NCI-H146 treated with DMSO at 0.1 percent for 48 hours (cell line): Measurements from ENCODE around the gene IL10RB.
A peak's percentile ranks its signal among the peaks of the same experiment; 100 is the strongest.

Experiments
- DNase-seq: peaks from one replicate; lab custom pipeline; 2025; ENCODE audit not compliant: unreplicated experiment; lab: John Stamatoyannopoulos, UW

Gene IL10RB

DNA sequence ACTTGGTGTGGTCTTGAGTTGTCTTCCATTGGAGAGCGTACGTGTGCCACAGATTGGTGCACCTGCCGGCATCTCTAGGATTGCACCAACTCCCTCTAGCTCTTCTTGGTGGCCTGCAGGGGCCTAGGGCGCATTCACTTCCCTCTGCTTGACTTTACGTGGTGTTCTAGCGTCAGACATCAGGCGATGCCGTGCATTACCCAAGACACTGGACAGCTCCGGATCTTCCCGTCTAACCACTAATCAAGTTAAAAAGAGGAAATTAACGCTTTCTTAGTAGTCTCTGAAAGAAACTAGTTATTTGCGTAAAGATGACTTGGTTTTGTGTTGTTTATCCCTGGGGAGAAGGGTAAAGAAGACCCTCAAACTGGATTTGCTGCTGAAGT is 510 bp upstream of the IL10RB start:
- DNase-seq = peak; percentile 21

DNA sequence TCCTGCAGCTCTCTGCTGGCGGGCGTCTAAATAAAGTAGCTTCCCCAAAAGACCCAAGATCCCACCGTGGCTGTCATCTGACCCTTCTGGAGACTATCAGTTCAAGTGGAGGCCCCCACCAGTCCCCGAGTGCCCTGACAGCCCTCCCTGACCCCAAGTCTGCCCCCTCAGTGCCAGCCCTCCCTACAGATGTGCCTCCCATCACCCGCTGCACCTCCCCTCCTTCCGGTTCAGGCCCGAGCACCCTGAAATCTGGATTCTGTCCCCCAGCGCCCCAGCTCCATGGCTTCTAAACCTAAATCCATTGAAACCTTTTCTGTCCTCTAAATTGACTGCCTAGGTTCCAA is 595 bp downstream of the IL10RB start:
- DNase-seq = no peak

DNA sequence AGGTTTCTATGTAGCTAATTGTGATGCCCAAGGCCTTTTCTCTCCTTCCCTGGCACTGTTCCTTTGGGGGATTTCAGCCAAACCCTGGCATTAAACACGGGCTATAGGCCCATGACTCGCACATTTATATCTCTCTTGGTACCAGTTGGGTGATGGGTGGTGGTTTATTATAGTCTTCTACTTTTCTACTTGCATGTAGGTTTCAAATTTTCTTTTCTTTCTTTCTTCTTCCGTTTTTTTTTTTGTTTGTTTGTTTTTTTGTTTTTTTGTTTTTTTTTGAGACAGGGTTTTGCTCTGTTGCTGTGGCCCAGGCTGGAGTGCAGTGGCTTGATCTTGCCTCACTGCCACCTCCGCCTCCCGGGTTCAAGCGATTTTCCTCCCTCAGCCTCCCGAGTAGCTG is 1.1 kb downstream of the IL10RB start:
- no peak for DNase-seq

DNA sequence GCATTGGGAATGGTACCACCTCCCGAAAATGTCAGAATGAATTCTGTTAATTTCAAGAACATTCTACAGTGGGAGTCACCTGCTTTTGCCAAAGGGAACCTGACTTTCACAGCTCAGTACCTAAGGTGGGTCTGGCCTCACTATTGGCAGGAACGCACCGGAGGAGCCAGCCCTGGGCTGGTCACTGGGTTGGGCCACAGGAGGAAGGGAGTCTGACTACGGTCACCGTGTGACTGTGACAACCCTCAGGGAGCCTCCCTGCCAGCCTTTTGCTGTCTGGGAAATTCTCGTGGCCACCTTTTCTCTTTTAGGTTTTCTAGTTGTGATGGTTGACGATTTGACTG is 2.2 kb downstream of the IL10RB start:
- DNase-seq = no peak

DNA sequence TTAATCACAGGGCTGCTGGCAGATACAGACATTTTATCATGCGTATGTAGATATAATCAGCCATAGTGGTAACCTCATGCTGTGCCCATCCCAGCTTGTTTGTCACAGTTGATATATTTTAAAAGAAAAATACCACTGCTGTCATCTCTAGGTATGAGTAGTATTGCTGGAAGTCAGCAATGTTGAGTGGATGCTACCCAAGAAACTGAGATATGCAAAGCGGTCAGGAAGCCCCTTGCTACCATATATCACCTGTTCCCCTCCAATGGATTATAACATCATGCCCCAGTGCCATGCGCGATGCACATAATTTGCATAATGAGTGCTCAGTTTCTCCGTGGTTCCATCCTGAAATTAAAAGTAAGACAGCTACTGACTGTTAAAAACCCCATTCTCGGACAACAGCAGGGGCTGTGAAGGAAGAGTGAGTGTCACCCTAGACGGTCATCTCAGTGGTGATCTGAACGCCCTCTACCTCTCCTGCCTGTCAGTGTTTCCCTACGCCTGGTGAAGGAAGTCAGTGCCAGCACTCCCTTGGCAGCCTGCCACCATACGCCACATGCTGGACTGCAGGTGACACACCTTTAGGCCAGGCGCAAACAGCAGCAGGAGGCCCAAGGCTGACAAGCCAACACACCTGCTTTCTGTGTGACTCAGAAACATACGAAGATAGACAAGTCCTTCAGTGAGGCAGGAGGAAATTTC is 2.7 kb downstream of the IL10RB start:
- DNase-seq = peak; percentile 73

DNA sequence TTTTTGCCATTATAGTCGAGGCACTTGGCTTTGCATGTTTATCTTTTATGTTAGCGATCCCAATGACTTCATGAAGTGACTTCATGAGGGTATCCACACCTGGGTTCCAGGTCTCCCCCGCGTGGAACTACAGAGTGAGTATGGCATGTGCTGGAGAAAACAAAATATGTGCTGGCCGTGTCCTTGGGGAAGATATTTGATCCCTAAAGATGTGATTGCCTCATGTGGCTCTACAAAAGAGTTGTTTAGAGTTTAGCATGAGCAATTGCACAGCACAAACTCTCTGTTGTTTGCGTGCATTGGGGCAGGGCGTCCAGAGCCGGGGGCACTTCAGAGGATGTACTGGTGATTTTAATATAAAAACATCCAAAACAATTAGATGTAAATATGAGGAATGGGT is 4.8 kb downstream of the IL10RB start:
- no peak for DNase-seq

- no peak for DNase-seq
Observed at GRCh38 chr21:33273044-33273443, 6.9 kb downstream of the IL10RB start.

DNA sequence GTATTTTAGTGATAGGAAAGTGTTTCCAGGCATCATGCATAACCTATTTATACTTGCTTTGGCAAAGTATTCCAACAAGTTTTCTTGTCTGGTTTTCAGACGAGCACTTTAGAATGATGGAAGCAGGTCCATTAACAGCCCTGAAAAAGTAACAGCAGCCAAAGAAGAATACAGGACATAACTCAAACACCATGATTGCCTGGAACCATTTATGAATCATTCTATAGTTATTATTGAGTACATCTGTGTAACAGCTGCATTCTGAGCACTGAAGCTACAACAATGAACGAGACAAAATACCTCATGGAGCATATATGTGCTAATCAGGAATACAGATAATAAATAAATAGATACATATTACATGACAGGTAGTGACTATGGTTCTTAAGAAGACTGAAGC is 12.6 kb downstream of the IL10RB start:
- DNase-seq = no peak

DNA sequence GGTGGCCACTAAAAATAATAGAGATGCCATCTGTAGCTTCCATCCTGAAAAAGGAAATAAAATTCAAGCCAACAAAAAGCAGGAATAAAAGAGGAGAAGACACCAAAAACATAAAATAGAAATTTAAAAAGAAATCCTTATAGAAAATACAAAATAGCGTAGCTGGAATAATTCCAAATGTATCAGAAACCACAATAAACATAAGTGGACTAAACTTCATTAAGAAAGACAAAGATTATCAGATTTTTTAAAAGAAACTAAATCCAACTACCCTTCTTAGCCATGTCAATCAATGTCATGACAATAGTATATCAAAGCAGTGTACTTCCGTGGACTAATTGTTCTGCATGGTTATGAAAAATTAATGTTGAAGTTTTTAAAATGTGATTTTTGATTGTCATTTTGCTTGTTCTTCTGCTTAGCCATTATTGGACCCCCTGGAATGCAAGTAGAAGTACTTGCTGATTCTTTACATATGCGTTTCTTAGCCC is 13.2 kb downstream of the IL10RB start:
- no peak for DNase-seq

DNA sequence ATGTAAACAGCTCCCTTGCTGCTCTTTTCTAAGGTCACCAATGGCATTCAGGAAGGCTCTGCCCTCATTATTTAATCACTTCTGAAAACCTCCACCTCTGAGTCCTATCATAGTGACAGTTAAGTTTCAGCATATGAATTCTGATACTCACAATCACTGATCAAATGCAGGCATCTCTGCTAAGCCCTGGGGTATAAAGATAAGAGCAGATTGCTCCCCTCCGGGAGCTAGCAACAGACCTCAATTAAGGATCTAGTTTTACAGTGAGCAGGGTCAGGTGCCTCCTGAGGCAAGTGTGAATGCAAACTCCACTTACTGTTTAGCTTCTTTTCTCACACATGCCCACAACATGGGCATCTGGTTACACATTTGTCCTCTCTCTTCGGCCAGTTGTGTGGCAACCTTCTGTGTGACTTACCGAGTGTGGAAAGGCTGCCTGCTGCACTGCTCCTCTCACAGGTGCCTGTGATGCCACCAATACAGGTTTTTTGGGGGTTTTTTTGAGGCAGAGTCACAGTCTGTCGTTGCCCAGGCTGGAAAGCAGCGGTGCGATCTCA is 15.0 kb downstream of the IL10RB start:
- no peak for DNase-seq

- no peak for DNase-seq
Observed at GRCh38 chr21:33283203-33283602, 17.0 kb downstream of the IL10RB start.

GRCh38 chr21:33286076-33286475 is 19.9 kb downstream of the IL10RB start:
- DNase-seq = no peak

DNA sequence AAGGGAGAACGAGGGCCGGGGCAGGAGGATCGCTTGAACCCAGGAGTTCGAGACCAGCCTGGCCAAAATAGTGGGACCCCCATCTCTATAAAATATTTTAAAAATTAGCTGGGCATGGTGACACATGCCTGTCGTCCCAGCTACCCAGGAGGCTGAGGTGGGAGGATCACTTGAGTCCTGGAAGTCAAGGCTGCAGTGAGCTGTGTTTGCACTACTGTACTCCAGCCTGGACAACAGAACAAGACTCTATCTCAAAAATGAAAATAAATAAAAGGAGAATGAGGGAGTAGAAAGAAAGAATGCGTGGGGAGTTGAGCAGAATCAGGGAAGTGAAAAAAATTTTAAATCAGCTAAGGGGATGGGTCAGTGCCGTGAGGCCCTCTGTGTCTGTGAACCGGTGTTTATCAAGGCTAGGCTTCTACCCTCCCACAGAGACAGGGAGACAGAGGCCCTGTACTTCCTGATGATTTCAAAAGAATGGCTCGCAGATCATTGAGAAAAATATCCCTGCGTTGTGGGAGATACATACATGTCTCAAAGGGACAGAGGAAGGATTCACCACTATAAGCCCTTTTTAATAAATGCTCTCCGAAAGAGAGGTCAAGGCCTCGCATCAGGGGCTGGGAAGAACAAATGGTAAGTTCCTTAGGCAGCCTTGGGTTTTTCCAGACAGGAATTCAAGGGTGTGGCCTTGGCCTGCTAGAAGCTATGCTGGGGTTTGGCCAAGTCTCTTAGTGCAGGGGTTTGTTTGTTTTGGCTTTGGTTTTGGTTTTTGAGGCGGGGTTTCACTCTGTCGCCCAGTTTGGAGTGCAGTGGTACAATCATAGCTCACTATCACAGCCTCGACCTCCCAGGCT is 20.7 kb downstream of the IL10RB start:
- no peak for DNase-seq

GRCh38 chr21:33289199-33289819 is 23.1 kb downstream of the IL10RB start:
- DNase-seq = no peak

DNA sequence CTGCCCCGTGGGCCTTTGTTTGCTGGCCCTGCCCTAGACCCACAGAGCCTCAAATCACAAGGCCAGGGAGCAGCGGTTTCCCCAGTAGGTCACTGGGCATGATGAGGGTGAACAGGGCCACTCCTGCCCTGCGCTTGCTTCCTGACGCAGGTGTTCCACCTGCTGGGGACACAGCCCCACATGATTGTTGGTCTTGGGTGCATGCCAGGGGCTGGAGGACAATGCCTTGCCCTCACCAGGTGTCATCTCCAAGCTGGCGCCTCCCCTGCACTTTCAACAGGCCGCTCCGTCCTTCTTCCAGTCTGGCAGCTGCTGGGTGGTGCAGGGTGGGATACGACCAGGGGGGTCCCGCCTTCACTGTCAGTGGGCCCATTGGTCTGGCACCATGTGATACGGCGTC is 24.3 kb downstream of the IL10RB start:
- DNase-seq = no peak

DNA sequence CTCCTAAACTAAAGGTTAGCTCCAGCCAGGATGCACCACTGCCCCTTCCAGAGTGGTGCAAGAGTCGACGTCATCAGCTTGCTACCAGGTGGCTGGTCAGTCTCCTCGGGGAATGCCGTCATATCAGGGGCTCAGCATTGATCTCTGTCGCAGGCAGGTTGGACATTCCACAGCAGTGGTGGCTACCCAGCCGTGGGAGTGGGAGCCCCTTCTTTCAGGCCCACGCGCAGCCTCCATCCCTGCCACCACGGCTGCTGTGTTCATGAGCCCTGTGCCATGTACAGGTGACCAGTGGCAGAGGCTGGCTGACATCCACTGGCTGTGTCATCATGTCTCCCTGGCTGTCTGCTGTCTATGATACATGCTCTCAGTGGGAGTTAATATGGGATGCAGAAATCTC is 25.5 kb downstream of the IL10RB start:
- DNase-seq = no peak

DNA sequence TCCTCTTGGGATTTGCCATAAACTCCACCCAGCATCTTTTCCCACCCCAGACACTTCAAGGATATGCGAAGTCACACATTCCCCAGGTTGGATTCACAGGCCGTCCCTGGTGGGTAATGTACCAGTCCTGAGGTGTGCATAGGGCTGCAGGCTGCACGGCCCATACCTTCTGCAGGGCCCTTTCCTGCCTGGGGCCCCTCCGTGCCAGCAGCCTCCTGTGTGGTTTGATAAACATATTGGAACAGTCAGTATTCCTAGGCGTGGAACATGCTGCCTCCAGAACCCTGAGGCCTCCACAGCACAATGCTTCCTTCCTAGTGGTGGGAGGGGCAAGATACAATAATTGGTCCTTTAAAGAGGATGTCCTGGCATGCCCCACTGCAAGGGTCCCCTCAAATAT is 26.6 kb downstream of the IL10RB start:
- DNase-seq = no peak

DNA sequence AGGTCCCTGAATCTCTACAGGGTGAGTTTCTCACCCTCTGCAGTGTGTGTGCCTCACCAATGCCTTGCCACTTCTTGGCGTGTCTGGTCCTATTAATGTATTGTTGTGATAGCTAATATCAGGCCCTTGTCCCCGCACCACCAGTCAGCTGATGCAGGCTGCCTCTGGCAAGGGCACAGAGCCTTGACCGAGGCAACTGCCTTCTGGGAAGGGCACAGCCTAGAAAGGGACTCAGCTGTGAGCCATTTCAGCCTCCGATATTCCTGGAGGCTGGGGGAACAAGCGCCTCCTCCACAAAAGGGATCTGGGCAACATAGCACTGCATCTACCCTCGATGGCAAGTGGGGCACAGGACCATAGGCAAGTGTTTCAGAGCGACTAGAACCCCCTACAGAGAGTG is 27.0 kb downstream of the IL10RB start:
- DNase-seq = no peak

DNA sequence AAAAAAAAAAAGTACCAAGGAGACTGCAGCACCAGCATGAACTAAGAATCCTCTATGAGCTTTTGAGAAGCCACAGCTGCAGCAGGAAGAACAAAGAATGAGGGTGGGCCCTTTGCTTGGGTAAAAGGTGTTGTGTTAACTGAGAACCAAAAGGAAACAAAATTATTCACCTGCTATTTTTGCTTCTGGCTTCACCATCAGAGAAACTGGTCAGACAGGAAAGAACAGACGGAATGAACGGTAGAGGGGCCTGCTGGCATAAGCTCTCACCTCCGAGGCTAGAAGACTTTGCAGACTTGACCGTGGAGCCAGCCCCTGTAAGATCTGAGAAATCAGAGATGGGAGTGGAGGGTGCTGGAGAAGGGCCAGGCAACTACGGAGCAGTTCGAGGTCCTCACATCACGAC is 27.6 kb downstream of the IL10RB start:
- no peak for DNase-seq

GRCh38 chr21:33296156-33296555 is 30.0 kb downstream of the IL10RB start:
- no peak for DNase-seq

GRCh38 chr21:33299181-33299752 is 33.1 kb downstream of the IL10RB start:
- no peak for DNase-seq
